Erythroblast (primary cell): ENCODE measurements around the gene SFMBT2.
"Not testable (repeated sequence)": the region's sequence is repeated elsewhere in the genome, so short reads cannot be mapped to it uniquely, and the experiment has no call there.

ENCODE experiments used
- GATA1 ChIP-seq: IDR thresholded peaks from 2 replicates; pipeline ENCODE4 v1.6.1; 2011; ENCODE audit warnings: low read depth, mild to moderate bottlenecking, control low read depth, low read length, moderate library complexity
- POLR2A ChIP-seq: IDR thresholded peaks from 2 replicates; pipeline ENCODE4 v1.6.1; 2011; ENCODE audit warnings: mild to moderate bottlenecking, low read length

DNA sequence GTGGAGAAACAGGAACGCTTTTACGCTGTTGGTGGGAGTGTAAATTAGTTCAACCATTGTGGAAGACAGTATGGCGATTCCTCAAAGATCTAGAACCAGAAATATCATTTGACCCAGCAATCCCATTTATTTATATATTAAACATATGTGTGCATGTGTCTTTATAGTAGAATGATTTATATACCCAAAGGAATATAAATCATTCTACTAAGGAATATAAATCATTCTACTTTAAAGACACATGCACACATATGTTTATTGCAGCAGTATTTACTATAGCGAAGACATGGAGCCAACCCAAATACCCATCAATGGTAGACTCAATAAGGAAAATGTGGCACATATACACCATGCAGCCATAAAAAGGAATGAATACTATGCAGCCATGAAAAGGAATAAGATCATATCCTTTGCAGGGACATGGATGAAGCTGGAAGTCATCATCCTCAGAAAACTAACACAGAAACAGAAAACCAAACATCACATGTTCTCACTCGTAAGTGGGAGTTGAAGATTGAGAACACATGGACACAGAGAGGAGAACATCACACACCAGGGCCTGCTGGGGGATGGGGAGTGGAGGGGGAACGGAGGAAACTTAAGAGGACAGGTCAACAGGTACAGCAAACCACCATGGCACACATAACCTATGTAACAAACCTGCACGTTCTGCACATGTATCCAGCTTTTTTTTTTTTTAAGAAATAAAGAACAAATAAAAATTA is 111.1 kb downstream of the SFMBT2 start:
- not testable (repeated sequence) for TF ChIP-seq POLR2A, GATA1
